DMS114 treated with DMSO at 0.1 percent for 48 hours (cell line): ENCODE results near the gene TIMM9.
"Not testable (repeated sequence)": the region's sequence is repeated elsewhere in the genome, so short reads cannot be mapped to it uniquely, and the experiment has no call there.

ENCODE experiments used
- DNase-seq: peaks from one replicate; lab custom pipeline; 2025; ENCODE audit not compliant: unreplicated experiment; lab: John Stamatoyannopoulos, UW

Gene TIMM9, protein sequence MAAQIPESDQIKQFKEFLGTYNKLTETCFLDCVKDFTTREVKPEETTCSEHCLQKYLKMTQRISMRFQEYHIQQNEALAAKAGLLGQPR

DNA sequence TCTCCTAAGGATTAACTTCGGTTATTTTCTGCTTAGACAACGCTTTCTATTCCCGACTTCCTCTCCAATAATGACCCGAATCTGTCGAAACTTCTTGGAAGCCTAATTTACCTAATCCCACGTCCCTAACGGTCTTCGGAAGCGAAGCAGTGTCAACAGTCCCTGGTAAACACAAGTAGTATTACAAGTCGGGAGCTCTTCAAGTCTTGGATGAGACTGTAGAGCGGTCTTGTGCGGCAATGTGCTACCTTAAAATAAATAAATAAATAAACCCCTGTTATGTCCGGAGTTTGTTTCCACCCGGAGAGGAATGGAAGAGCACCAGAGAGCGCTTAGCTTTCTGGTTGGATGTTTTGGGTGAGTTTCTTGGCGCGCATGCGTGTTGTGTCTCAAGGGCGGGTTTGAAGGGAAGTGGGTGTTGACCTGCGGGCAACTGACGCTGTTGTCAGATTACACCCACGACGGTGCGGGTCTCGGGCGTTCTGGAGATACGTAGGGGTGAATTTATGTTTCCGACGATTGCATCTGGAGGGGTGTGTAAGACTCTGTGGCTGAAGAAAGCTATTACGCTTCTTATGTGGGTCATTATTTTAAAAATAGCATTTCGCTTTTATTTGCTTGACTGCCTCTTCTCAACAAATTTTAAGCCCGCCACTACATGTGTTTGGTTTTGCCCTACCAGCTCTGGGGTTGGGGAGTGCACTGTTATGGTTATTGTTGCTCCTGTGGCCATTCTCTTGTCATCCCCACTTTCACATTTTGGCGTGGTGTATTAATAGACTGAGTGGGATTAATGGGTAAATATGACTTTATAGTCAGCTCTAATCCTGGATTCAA, at the start of gene TIMM9, which contains the start of gene KIAA0586:
Gene TIMM9 (minus strand): TSS at position 251 of the 837 bp plus-strand sequence. CDS start 15,586 bp downstream, outside the sequence.
Gene KIAA0586 (plus strand): TSS at position 439 of the 837 bp plus-strand sequence. CDS start 546 bp downstream, outside the sequence.
- DNase-seq = peak; percentile 95

GRCh38 chr14:58476320-58476719, 49.0 kb upstream of the TIMM9 start:
- no peak for DNase-seq

- DNase-seq = no peak
Observed at GRCh38 chr14:58469309-58469708, 42.0 kb upstream of the TIMM9 start.

GRCh38 chr14:58467575-58467974, 40.2 kb upstream of the TIMM9 start:
- no peak for DNase-seq

DNA sequence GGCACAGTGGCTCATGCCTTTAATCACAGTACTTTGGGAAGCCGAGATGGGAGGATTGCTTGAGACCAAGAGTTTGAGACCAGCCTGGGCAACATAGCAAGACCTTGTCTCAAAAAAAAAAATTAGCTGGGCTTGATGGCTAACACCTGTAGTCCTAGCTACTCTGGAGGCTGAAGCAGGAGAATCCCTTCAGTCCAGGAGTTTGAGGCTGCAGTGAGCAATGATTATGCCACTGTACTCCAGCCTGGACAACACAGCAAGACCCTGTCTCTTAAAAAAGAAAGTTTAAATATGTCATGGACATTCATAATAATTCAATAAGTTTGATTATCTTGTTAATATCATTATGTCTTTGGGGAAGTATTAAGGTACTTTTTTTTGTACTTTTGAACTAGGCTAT, 39.1 kb upstream of the TIMM9 start:
- DNase-seq = no peak

DNA sequence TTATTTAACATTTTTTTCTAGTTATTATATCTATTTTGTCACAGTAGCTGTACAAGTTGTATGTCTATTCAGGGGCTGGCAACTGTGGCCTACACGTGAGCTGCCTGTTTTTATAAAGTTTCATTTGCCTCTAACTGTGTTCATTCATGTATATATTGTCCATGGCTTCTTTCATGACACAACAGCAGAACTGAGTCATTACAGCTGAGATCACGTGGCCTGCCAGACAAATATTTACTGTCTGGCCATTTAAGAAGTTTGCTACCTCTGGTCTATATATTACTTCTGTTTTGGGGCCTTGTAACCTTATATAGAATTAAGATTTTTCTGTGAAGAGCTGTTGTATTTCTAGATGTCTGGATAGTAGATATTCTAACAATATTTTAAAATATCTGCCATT, 38.1 kb upstream of the TIMM9 start:
- no peak for DNase-seq

GRCh38 chr14:58464652-58465051, 37.3 kb upstream of the TIMM9 start:
- DNase-seq = no peak

DNA sequence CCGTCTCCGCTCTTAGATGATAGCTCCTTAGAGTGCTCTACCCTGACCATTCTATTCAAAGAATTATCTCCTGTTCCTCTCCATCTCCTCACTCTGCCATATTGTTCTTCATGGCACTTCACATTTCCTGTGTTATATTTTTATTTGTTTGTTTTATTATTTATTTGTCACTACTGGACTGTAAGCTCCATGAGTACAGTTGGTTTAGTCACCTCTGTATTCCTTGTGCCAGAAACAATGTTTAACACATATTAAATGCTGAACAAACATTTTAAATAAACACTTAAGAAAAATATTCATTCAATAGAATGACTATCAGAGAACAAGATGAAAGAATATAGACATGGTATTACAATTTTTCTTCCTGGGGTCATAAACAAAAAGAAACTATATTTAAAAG, 35.8 kb upstream of the TIMM9 start:
- no peak for DNase-seq

GRCh38 chr14:58460772-58461171, 33.4 kb upstream of the TIMM9 start:
- no peak for DNase-seq

- DNase-seq = no peak
Observed at GRCh38 chr14:58455593-58456265, 28.4 kb upstream of the TIMM9 start.

DNA sequence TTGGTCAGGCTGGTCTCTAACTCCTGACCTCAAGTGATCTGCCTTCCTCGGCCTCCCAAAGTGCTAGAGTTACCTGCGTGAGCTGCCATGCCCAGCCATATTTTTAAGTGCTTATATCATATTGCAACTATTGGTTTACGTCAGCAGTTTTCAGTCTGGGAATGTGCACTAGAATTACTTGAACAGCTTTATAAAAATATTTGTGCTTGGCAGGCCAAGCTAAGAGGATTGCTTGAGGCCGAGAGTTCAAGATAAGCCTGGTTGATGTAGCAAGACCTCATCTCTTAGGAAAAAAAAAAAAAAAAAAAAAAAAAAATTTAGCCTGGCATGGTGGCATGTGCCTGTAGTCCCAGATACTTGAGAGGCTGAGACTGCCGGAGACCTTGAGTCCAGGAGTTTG, 17.3 kb upstream of the TIMM9 start:
- no peak for DNase-seq

DNA sequence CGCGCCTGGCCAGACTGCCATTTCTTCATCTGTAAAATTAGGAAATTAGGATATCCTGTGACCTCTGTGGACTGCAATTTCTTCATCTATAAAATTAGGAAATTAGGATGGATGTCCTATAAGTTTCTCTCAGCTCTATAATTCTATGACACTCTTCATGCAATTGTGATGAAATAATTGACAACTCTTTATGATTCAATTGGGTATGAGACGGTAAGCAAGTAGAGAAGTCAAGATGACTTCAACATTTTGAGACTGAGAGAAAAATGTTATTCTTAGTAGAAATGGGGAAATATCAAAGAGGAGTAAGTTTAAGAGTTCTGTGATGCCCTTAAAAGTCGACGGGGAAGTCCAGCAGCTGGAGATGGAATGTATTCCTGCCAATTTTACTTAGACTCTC, 12.1 kb upstream of the TIMM9 start:
- DNase-seq = no peak

GRCh38 chr14:58430156-58430555, 2.8 kb upstream of the TIMM9 start:
- no peak for DNase-seq

DNA sequence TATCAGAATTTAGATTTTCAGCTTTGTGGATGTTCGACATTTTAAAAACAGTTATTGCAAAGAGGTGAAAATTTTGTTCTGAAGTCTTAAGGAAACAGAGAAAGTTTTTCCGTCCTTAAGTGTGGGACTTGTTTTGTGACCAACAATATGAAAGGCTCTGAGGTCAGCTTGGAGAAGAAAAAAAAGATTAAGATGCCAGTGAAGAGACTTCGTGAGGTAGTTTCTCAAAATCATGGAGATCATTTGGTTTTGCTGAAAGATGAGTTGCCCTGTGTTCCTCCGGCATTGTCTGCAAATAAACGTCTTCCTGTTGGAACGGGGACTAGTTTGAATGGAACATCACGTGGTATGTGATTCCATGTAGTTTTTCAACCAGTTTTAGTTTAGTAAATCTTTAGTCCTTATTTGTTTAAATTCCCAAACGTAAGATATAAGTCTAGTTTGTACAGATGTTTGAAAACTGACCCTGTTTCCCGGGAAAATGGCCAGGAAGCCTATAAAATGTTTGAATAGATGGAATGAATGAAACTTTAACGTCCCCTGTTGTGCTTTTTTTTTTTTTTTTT, 870 bp upstream of the TIMM9 start:
- DNase-seq = peak; percentile 39

- DNase-seq = peak; percentile 65
Observed at GRCh38 chr14:58426670-58427280, 556 bp downstream of the TIMM9 start.

DNA sequence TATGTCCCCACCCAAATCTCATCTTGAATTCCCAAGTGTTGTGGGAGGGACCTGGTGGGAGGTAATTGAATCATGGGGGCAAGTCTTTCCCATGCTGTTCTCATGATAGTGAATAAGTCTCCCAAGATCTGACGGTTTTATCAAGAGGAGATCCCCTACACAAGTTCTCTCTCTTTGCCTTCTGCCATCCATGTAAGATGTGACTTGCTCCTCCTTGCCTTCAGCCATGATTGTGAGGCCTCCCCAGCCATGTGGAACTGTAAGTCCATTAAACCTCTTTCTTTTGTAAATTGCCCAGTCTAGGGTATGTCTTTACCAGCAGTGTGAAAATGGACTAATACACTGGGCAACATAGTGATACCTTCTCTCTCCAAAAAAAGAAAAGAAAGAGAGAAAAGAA, 10.4 kb downstream of the TIMM9 start:
- DNase-seq = not testable (repeated sequence)

DNA sequence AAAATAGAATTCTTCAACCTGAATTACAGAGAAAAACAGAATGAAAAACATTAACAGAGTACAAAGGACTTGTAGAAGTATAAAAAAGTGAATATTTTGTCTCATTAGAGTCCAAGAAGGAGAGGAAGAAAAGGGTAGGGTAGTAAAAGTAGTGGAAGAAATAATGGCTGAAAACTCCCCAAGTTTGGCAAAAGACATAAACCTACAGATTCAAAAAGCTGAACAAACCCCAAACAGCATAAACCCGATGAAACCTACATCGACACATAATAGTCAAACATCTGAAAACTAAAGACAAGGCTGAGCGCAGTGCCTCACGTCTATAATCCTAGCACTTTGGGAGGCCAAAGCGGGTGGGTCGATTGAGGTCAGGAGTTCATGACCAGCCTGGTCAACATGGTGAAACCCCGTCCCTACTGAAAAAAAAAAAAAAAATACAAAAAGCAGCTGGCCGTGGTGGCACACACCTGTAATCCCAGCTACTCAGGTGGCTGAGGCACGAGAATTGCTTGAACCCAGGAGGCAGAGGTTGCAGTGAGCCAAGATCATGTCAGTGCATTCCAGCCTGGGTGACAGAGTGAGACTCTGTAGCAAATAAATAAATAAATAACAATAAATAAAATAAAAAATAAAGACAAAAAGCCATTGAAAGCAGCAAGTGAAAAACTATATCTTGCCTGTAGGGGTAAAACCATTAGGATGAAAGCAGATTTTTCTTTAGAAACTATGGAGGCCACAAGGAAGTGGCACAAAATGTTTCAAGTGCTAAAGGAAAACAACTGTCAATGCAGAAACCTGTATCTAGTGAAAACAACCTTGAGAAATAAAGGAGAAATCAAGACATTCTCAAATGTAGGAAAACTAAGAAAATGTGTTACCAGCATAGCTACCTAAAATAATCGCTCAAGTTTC, 11.4 kb downstream of the TIMM9 start:
- DNase-seq = no peak

DNA sequence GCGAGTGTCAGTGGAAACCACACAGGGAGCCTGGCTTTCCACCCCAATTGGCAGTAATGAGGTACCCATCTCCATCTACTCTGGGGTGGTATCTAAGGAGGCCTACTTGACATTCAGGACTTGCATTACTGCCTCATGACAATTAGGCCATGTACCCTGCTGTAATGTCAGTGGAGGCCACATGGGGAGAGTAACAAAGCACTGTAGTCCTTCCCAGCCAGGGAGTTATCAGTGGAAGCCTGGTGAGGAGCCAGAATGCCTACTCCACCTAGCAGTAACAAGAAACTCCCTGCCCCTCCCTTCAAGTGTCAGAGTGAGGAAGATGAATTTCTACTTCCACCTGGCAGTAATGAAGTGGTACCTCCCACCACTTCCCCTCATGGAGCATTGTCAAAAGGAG, 12.5 kb downstream of the TIMM9 start:
- no peak for DNase-seq

- no peak for DNase-seq
Observed at GRCh38 chr14:58408681-58409215, 18.6 kb downstream of the TIMM9 start.

GRCh38 chr14:58401587-58401986, 25.7 kb downstream of the TIMM9 start:
- no peak for DNase-seq
